Heart left ventricle (tissue), 13 donors: ENCODE measurements around the gene TBC1D22B.

Experiments
- POLR2A ChIP-seq, 2 donors: fragments of 450-650 bp; IDR thresholded peaks; one replicate each; pipeline ENCODE4 v1.6.1; 2017; ENCODE audit warnings: antibody characterized with exemption in 2 of 2, mild to moderate bottlenecking in 2 of 2, moderate library complexity in 2 of 2
- TF ChIP-seq, protein P1 (sequence below), 12 donors: fragments of 200-600 bp; sonication (generic) in 4 of 12; IDR thresholded peaks; one replicate each; pipeline versions ENCODE4 v1.5.0 to v1.8.0; 2018 to 2022; ENCODE audit warnings: antibody characterized with exemption in 12 of 12, mild to moderate bottlenecking in 5 of 12
- donor health status: ischemic (EF 13 %, LVEDD 7.1; RV severe dilation, severe dysfunction).
- donor health status: DM: no; HTN: yes; CAD: no.
- donor health status: DM: no; HTN: no; CAD: no.
- donor health status: ischemic (EF 25% LVEDD 6.9; RV normal size, moderate dysfunction).
- donor health status: ischemic (EF 25% LVEDD 5.7; RV mildly dilated, moderate dysfunction).
- donor health status: ischemic (EF 35%, LVEDD 5.7; RV mildly dilated, moderate dysfunction).
- donor health status: nonischemic (EF 11% LVEDD 7.7; RV severe dilation, severe dysfunction).
- donor health status: DM: yes; HTN: yes; CAD: no.
- donor health status: PGD.
- donor health status: ischemic (EF 29% LVEDD 5.4; RV normal size, mild dysfunction).
- donor health status: nonischemic (EF 23%, LVEDD 6.1; RV moderate dilation, normal function).

DNA sequence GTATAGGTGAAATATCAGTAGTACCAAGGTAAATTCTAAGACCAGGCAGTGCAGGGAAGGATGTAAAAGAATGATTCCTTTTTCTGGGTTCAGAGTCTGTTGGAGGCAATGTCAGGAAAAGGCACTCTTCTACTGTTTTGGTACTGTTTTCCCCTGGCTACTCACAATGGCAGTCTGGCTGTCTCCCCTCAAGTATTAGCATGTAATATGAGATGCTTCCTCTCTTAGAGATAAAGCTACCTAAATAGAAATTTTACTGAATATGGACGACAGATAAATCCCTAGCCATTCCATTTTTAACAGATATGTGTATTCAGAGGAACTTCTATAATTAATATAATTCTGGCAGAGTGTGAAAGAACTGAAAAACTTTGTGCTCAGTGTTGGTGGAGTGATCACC is 99.7 kb downstream of the TBC1D22B start:
- TF ChIP-seq, protein P1, sequence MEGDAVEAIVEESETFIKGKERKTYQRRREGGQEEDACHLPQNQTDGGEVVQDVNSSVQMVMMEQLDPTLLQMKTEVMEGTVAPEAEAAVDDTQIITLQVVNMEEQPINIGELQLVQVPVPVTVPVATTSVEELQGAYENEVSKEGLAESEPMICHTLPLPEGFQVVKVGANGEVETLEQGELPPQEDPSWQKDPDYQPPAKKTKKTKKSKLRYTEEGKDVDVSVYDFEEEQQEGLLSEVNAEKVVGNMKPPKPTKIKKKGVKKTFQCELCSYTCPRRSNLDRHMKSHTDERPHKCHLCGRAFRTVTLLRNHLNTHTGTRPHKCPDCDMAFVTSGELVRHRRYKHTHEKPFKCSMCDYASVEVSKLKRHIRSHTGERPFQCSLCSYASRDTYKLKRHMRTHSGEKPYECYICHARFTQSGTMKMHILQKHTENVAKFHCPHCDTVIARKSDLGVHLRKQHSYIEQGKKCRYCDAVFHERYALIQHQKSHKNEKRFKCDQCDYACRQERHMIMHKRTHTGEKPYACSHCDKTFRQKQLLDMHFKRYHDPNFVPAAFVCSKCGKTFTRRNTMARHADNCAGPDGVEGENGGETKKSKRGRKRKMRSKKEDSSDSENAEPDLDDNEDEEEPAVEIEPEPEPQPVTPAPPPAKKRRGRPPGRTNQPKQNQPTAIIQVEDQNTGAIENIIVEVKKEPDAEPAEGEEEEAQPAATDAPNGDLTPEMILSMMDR (IDR thresholded peaks at IDR 0.05), result no peak
- TF ChIP-seq POLR2A (IDR thresholded peaks at IDR 0.05), result no peak
